ENCODE data around the gene TMEM255B. TPM values are rescaled to one million over a fixed set of nuclear protein-coding genes. Genes with fewer than 3 reads are reported as not detected.

TMEM255B gene
- total RNA-seq, 1 experiment from 2014 or later, result 7.7 TPM

GRCh38 chr13:113817860-113818691 is 59.0 kb downstream of the TMEM255B start:
- H3K4me3 ChIP-seq (replicated peaks in 1 of 2; ENCODE audit: low read depth in 1 of 2, low read length in 2 of 2), result no peak overlapping the region
- H3K4me1 ChIP-seq (ENCODE audit: control insufficient read depth in 1 of 2, insufficient read depth in 2 of 2, low read length in 2 of 2), result peaks cover 9 to 23% of the 10 kb centered on the region in 2 experiments
- no peaks in the 10 kb centered on the region for H3K9me2 ChIP-seq (ENCODE audit: insufficient read depth)
- H2AFZ ChIP-seq (ENCODE audit: low read depth, low read length, poor library complexity, severe bottlenecking), result no peak overlapping the region
- ATAC-seq, result no peak
- no peaks in the 10 kb centered on the region for H3K9me3 ChIP-seq (ENCODE audit: control insufficient read depth in 1 of 2, insufficient read depth in 1 of 2, low read depth in 1 of 2, low read length in 2 of 2)
- H4K20me1 ChIP-seq (ENCODE audit: insufficient read depth), result no peaks in the 10 kb centered on the region
- H3K9ac ChIP-seq (ENCODE audit: low read length), result no peak overlapping the region
- intact Hi-C loops (cut with micrococcal nuclease), result loop anchor here (1.0 kb wide), 1 partner anchor 408 kb away; no protein-coding TSS in a partner anchor
- H3K4me2 ChIP-seq (ENCODE audit: low read length), result no peak overlapping the region
- no peaks in the 10 kb centered on the region for H3K27me3 ChIP-seq (ENCODE audit: insufficient read depth, low read length)
- RAD21 ChIA-PET (ENCODE audit: low non-redundant PET in 1 of 2, low total read pairs in 2 of 2, uncharacterized antibody in 2 of 2, unreplicated experiment in 2 of 2), result no interaction called here
- POLR2A ChIA-PET, result no interaction called here
- no TSS peak for BruUV-seq (replicated peaks)
- no peak overlapping the region for H3K27ac ChIP-seq (ENCODE audit: low read depth, low read length)
- DNase-seq (ENCODE audit: low read depth, low spot score), result no peak
- H3K36me3 ChIP-seq (ENCODE audit: control insufficient read depth in 1 of 2, insufficient read depth in 2 of 2, low read length in 2 of 2), result peaks cover 8 to 20% of the 10 kb centered on the region in 2 experiments; a peak in 2 of 4 replicates
- TF ChIP-seq YY1 (IDR thresholded peaks at IDR 0.05; ENCODE audit: extremely low read depth, insufficient replicate concordance, low read depth, low read length), result no peak
- TF ChIP-seq SP1 (IDR thresholded peaks at IDR 0.05; ENCODE audit: low read depth), result no peak
- TF ChIP-seq FOSL1 (IDR thresholded peaks at IDR 0.05; ENCODE audit: low read depth), result no peak
- TF ChIP-seq ZNF274 (IDR thresholded peaks at IDR 0.05; ENCODE audit: low read depth, low read length), result no peak
- no peak for TF ChIP-seq EGR1 (IDR thresholded peaks at IDR 0.05; ENCODE audit: low read depth)
- no peak for TF ChIP-seq ZFX (IDR thresholded peaks at IDR 0.05)
- TF ChIP-seq, protein P1, sequence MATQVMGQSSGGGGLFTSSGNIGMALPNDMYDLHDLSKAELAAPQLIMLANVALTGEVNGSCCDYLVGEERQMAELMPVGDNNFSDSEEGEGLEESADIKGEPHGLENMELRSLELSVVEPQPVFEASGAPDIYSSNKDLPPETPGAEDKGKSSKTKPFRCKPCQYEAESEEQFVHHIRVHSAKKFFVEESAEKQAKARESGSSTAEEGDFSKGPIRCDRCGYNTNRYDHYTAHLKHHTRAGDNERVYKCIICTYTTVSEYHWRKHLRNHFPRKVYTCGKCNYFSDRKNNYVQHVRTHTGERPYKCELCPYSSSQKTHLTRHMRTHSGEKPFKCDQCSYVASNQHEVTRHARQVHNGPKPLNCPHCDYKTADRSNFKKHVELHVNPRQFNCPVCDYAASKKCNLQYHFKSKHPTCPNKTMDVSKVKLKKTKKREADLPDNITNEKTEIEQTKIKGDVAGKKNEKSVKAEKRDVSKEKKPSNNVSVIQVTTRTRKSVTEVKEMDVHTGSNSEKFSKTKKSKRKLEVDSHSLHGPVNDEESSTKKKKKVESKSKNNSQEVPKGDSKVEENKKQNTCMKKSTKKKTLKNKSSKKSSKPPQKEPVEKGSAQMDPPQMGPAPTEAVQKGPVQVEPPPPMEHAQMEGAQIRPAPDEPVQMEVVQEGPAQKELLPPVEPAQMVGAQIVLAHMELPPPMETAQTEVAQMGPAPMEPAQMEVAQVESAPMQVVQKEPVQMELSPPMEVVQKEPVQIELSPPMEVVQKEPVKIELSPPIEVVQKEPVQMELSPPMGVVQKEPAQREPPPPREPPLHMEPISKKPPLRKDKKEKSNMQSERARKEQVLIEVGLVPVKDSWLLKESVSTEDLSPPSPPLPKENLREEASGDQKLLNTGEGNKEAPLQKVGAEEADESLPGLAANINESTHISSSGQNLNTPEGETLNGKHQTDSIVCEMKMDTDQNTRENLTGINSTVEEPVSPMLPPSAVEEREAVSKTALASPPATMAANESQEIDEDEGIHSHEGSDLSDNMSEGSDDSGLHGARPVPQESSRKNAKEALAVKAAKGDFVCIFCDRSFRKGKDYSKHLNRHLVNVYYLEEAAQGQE (IDR thresholded peaks at IDR 0.05; ENCODE audit: low read depth), result no peak
- TF ChIP-seq ATF3 (IDR thresholded peaks at IDR 0.05), result no peak
- TF ChIP-seq JUND (IDR thresholded peaks at IDR 0.05), result no peak
- TF ChIP-seq SRF (IDR thresholded peaks at IDR 0.05; ENCODE audit: low read depth), result no peak
- no peak for TF ChIP-seq ELF1 (IDR thresholded peaks at IDR 0.05; ENCODE audit: borderline replicate concordance, low read depth)
- TF ChIP-seq TCF7L2 (IDR thresholded peaks at IDR 0.05; ENCODE audit: borderline replicate concordance, extremely low read depth, insufficient read depth, insufficient read length), result no peak
- TF ChIP-seq RAD21 (IDR thresholded peaks at IDR 0.05; ENCODE audit: low read depth), result no peak
- TF ChIP-seq CTCF (IDR thresholded peaks at IDR 0.05 in 2 of 3, conservative IDR thresholded peaks at IDR 0.05 in 1 of 3; ENCODE audit: borderline replicate concordance in 1 of 3, insufficient read depth in 1 of 3, low read depth in 2 of 3, low read length in 2 of 3), result no peak
- TF ChIP-seq ZBTB33 (IDR thresholded peaks at IDR 0.05; ENCODE audit: extremely low read depth, insufficient replicate concordance, low read length), result no peak
- no peak for TF ChIP-seq POLR2AphosphoS5 (IDR thresholded peaks at IDR 0.05; ENCODE audit: low read depth, low read length)
- no peak for TF ChIP-seq SIN3A (IDR thresholded peaks at IDR 0.05; ENCODE audit: low read depth)
- CTCF ChIA-PET, result no interaction called here
- H3K79me2 ChIP-seq (ENCODE audit: insufficient read depth, low read length), result peaks cover 68% of the 10 kb centered on the region
